GM12864 (cell line): ENCODE data around the gene RGL2.
A peak's percentile ranks its signal among the peaks of the same experiment; 100 is the strongest.

Experiments
- DNase-seq: peaks from one replicate; pipeline ENCODE4 v3.0.0-alpha.2; 2011; ENCODE audit warnings: low read depth
- H3K4me3 ChIP-seq: 2 replicates; pipeline ENCODE4 v1.5.1; 2011; ENCODE audit warnings: mild to moderate bottlenecking, low read depth, low read length, control low read depth
- TF ChIP-seq, protein P1 (sequence below): IDR thresholded peaks from 2 replicates; pipeline ENCODE4 v1.5.1; 2011; ENCODE audit warnings: low read depth, mild to moderate bottlenecking, moderate library complexity, low read length, control low read depth, inconsistent platforms; ENCODE audit errors: missing control alignments

The RGL2 gene

DNA sequence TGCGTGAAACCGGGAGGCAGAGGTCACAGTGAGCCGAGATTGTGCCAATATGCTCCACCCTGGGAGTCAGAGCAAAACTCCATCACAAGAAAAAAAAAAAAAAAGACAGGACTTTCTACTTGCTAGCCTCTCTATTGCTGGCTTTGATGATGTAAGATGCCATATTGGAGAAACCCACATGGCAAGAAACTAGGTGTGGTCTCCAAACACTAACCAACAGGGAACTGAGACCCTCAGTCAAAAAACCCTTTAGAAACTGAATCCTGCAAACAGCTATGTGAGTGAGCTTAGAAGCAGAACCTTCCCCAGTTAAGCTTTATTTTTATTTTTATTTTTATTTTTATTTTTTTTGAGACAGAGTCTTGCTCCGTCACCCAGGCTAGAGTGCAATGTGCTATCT is 37.2 kb upstream of the RGL2 start:
- TF ChIP-seq, protein P1, sequence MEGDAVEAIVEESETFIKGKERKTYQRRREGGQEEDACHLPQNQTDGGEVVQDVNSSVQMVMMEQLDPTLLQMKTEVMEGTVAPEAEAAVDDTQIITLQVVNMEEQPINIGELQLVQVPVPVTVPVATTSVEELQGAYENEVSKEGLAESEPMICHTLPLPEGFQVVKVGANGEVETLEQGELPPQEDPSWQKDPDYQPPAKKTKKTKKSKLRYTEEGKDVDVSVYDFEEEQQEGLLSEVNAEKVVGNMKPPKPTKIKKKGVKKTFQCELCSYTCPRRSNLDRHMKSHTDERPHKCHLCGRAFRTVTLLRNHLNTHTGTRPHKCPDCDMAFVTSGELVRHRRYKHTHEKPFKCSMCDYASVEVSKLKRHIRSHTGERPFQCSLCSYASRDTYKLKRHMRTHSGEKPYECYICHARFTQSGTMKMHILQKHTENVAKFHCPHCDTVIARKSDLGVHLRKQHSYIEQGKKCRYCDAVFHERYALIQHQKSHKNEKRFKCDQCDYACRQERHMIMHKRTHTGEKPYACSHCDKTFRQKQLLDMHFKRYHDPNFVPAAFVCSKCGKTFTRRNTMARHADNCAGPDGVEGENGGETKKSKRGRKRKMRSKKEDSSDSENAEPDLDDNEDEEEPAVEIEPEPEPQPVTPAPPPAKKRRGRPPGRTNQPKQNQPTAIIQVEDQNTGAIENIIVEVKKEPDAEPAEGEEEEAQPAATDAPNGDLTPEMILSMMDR, result no peak
- no peak for DNase-seq
- H3K4me3 ChIP-seq, result no peak overlapping the region

DNA sequence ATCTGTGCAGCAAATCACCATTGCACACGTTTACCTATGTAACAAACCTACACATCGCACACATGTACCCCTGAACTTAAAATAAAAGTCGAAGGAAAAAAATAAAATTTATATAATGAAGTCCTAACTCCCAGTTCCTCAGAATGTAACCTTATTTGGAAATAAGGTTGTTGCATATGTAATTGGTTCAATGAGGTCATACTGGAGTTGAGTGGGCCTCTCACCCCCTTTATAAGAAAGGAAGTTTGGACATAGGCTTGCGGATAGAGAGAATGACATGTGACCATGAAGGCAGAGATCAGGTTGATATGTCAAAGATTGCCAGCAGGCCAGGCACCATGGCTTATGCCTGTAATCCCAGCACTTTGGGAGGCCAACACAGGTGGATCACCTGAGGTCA is 34.9 kb upstream of the RGL2 start:
- TF ChIP-seq, protein P1, result no peak

DNA sequence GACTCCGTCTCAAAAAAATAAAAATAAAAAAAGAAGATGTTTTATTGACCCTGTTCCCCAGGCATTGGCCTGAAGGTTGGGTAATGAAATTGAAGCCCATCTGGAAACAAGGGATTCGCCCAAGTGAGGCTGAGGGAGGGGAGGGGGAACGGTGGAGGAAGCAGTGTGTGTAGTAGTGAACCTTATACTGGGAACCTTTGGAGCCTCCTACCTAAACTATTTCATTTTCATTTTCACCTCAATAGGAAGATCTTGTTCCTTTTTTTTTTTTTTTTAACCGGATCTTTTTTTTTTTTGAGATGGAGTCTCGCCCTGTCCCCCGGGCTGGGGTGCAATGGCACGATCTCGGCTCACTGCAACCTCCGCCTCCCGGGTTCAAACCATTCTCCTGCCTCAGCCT is 32.0 kb upstream of the RGL2 start:
- TF ChIP-seq, protein P1, result no peak
- DNase-seq, result no peak
- H3K4me3 ChIP-seq, result no peak overlapping the region

More for the DNA sequence above, 34.9 kb upstream of the RGL2 start:
- H3K4me3 ChIP-seq, result no peak overlapping the region
- no peak for DNase-seq

DNA sequence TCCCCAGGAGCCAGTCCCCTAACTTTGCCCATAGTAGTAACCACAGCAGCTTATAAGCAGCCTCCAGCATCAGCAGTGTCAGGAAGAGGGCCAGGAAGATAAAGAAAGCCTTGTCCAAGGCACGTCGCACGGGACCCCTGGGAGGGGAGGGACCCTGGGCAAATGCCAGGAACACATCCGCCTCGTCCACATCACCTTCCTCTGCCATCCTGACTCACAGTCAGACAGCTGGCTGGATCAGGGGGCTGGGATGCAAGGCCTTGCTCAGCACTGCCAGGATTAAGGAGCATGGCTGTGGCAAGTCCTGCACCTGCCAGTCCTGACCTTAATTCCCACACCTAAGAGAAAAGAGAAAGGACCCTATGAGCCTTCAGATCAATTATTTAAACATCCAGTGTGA is 30.3 kb upstream of the RGL2 start:
- H3K4me3 ChIP-seq, result no peak overlapping the region
- TF ChIP-seq, protein P1, result no peak
- no peak for DNase-seq

DNA sequence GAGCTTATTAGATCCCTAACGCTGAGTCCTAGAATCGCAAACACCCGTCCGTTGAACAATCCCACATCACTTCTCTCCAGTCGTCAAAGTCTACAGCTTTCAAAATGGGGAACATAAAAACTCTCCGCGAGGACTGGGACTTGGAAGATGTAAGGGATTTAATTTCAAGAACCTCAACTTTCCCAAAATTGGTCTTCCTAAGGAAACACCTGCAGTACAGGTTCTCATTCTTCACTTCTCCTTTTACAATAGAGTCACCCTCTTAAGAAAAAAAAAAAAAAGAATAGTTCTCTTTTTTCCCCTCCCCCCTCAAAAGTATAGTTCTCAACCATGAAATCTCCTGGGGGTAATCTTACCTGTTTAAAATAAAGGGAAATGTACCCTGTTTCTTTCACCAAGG is 25.4 kb upstream of the RGL2 start:
- TF ChIP-seq, protein P1, result no peak
- H3K4me3 ChIP-seq, result peak overlapping the region; percentile 60
- no peak for DNase-seq

DNA sequence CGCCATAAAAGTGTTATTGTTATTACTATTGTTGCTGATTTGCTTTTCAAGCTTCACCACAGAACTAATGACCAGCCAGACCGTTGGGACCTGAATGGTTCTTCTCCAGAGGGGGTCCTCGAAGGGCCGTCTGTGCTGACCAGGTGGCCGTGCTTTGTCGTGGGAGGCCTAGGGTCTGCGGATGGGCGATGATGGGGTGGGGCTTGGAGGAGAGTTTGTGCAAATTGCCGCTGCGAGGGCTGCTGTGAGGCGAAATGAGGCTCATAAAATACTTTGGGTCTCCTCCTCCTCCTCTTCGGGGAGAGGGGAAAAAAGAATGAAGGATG is 24.8 kb upstream of the RGL2 start:
- H3K4me3 ChIP-seq, result peak overlapping the region; percentile 60
- no peak for DNase-seq
- TF ChIP-seq, protein P1, result no peak

DNA sequence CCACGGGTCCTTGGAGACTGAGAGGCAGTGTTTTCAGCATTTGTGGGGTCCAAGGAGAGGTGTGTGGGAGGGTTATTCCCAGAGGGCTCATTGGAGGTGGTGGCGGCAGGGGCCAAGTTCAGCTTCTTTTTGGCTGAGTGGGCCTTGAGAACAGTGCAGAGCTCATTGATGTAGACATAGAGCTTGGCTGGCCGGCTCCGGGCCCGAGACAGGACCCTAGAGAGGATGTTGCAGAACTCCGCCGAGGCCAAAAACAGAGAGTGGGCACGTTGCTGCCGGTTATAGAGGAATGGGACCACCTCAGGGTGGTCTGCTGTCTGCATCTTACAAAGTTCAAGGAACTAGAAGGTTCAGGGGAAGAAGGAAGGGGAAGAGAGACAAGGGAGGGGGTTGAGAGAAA is 22.5 kb upstream of the RGL2 start:
- no peak for DNase-seq
- H3K4me3 ChIP-seq, result peak overlapping the region; percentile 60
- TF ChIP-seq, protein P1, result no peak
